Measurements from ENCODE around the gene SLC12A5. TPM values are rescaled to one million over a fixed set of nuclear protein-coding genes. Genes with fewer than 3 reads are reported as not detected.

SLC12A5 gene
- total RNA-seq, 6 experiments from 2014 or later, result 0.32 to 0.91 (median 0.64) TPM; not detected in 3

Other genes with a start within 250 kb of the SLC12A5 start
- gene WFDC3, start 237.3 kb upstream of the SLC12A5 start, total RNA-seq, result under 1 TPM in 2 of 6 experiments, not detected in 4; 0.49 to 0.73 TPM
- gene DNTTIP1, start 237.3 kb upstream of the SLC12A5 start, total RNA-seq, result 10 to 100 TPM in 3 of 6 experiments, 1 to 10 TPM in 3; 7.5 to 15.7 (median 11.3) TPM
- 1 to 10 TPM in 4 of 6 experiments, under 1 TPM in 1, not detected in 1; 0.66 to 5.8 (median 3.7) TPM for gene UBE2C, start 216.6 kb upstream of the SLC12A5 start, total RNA-seq
- 1 to 10 TPM in 1 of 6 experiments, under 1 TPM in 2, not detected in 3; 0.37 to 3.5 (median 0.86) TPM for gene TNNC2, start 201.9 kb upstream of the SLC12A5 start, total RNA-seq
- 10 to 100 TPM in 2 of 6 experiments, 1 to 10 TPM in 4; 3.4 to 21.8 (median 6.8) TPM for gene SNX21, start 195.4 kb upstream of the SLC12A5 start, total RNA-seq
- gene ACOT8, start 171.8 kb upstream of the SLC12A5 start, total RNA-seq, result 10 to 100 TPM; 13.9 to 32.1 (median 19.4) TPM
- 1 to 10 TPM; 1.7 to 2.7 (median 1.9) TPM for gene ZSWIM3, start 171.6 kb upstream of the SLC12A5 start, total RNA-seq
- 1 to 10 TPM; 2.4 to 3.3 (median 3.1) TPM for gene ZSWIM1, start 148.0 kb upstream of the SLC12A5 start, total RNA-seq
- gene SPATA25, start 141.6 kb upstream of the SLC12A5 start, total RNA-seq, result 1 to 10 TPM in 5 of 6 experiments, under 1 TPM in 1; 0.50 to 3.2 (median 2.0) TPM
- 1 to 10 TPM; 3.6 to 8.8 (median 5.4) TPM for gene NEURL2, start 138.0 kb upstream of the SLC12A5 start, total RNA-seq
- gene CTSA, start 137.9 kb upstream of the SLC12A5 start, total RNA-seq, result 100 to 1,000 TPM in 3 of 6 experiments, 10 to 100 TPM in 3; 54.4 to 194 (median 134) TPM
- gene PLTP, start 117.1 kb upstream of the SLC12A5 start, total RNA-seq, result 10 to 100 TPM in 5 of 6 experiments, 1 to 10 TPM in 1; 9.6 to 70.2 (median 35.6) TPM
- gene PCIF1, start 94.5 kb upstream of the SLC12A5 start, total RNA-seq, result 10 to 100 TPM in 2 of 6 experiments, 1 to 10 TPM in 4; 7.8 to 12.1 (median 9.5) TPM
- gene ZNF335, start 57.0 kb upstream of the SLC12A5 start, total RNA-seq, result 1 to 10 TPM; 6.5 to 9.3 (median 7.8) TPM
- 1 to 10 TPM in 4 of 6 experiments, under 1 TPM in 2; 0.61 to 2.4 (median 1.3) TPM for gene MMP9, start 20.3 kb upstream of the SLC12A5 start, total RNA-seq
- 10 to 100 TPM in 1 of 6 experiments, 1 to 10 TPM in 5; 5.1 to 10.4 (median 8.8) TPM for gene NCOA5, start 60.7 kb downstream of the SLC12A5 start, total RNA-seq
- gene CD40, start 89.1 kb downstream of the SLC12A5 start, total RNA-seq, result 10 to 100 TPM in 2 of 6 experiments, 1 to 10 TPM in 4; 8.8 to 11.7 (median 9.4) TPM

All from right lobe of liver (tissue), 5 donors.